Left forelimb (tissue), 1 donor: Measurements from ENCODE around the gene TREM2.

Experiments used
- DNase-seq: peaks from one replicate; pipeline ENCODE4 v3.0.0-alpha.2; 2018; ENCODE audit warnings: low spot score

TREM2 gene

DNA sequence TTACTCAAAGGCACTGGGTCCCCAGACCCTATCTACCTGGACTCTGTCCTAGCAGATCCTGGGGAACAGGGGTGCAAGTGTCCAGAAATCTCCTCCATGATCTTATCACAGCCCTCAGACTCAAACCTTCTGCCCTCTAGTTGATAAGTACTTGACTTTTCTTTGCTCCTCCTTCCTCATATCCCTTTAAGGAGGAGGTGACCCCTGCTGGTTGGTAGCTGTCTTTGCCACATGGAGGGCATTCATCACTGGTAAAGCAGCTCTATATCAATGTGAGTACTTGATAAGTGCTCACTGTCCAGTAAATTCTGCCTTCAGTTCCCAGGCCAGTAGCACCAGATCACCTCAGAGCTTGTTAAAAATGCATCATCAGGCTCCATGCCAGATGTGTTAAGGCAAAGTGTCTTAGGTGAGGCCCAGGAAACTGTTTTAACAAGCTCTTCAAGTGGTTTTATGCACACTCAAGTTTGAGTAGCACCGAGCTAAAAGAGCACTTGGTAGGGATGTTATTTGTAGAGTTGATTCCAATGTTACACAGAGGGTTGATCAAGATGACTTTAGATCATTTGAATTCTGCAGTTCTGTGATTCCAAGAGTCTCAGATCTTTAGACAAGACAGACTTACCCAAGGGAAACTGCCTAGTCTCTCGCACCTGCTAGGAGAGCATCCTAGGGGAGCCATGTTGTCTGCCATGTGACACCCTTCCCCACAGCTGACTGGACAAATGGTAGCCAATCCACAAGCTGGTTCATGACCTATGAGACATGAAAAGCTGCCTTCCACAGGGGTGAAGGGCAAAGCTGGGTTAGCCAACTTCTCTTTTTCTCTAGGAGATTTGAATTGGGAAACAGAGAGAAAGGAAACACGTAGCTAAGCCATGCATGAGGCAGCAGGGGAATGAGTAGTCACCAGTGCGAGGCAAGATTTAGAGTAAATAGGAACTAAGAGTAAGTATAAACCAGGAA lies 19.4 kb upstream of the TREM2 start:
- peak; percentile 25 for DNase-seq

- DNase-seq, result no peak
These were observed 18.6 kb upstream of the TREM2 start for GRCh38 chr6:41181566-41181965.

- DNase-seq, result peak; percentile 25
These were observed 16.2 kb upstream of the TREM2 start for GRCh38 chr6:41179163-41179562.

DNA sequence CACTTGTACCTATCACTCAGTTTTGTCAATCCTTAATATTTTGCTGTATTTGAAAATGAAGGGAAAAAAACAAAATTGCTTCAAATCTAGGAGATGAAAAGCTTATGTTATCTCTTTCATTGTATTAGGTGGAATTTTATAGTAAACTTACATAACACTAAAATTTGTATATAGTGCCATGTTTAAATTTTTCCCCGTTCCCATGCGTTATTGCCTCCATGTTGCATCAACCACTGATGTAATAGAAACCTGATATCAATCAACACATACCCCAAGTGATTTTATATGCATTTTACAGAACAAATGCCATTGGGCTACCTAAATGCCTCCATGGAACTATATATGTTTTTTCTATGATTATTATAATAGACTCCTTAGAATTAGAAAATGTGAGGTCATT lies 14.8 kb upstream of the TREM2 start:
- DNase-seq, result no peak

DNA sequence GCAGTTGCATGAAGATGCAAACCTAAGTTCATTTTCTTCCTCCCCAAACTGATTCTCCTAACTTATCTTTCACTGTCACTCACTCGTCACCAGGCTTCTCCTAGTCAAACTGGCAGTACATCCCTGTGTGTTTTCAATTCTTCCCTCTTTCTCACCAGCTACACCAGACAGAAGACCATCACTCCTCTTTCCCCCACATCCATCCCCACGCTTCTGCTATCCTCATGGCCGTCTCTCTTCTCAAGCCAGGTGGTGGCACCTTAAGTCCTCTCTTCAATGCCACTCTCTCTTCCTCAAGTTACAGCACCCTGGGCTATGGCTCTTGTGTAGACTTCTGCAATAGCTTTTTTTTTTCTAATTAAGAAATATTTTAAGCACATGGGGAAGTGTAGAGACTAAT lies 14.4 kb upstream of the TREM2 start:
- DNase-seq, result no peak

DNA sequence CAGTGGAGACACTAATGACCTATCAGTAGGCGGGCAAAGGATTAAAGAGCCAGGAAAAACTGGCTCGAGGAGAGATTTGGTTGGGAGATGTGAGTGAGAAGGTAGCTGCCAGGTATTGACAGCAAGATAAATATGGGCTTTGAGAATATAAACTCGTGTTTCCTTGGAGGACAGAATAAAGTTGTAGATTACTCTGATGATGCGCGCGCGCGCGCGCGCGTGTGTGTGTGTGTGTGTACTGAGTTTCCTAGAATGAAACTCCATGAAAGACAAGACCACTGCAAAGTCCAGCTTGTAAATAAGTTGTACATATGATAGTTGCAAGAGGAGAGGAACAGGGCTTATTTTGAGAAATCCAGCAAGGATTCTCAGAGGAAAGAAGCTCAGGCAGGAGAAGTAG lies 13.3 kb upstream of the TREM2 start:
- DNase-seq, result no peak

GRCh38 chr6:41175084-41175483 lies 12.2 kb upstream of the TREM2 start:
- DNase-seq, result no peak

DNA sequence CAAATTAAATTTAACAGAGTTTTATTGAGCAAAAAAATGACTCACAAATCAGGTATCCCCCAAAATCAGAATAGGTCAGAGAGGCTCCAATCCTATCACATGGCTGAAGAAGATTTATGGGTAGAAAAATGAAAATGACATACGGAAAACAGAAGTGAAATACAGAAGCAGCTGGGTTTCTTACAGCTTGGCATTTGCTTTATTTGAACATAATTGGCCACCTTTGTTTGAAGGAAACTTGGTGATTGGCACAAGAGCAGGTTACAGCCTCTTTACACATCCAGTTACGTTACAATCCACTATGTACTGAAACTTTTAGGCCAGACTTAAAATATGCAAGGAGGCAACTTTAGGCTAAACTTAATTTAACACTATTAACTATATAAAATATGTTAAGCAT lies 11.7 kb upstream of the TREM2 start:
- DNase-seq, result no peak

GRCh38 chr6:41171908-41172307 lies 9.0 kb upstream of the TREM2 start:
- peak; percentile 14 for DNase-seq

GRCh38 chr6:41170547-41171160 lies 7.7 kb upstream of the TREM2 start:
- DNase-seq, result peak; percentile 23

DNA sequence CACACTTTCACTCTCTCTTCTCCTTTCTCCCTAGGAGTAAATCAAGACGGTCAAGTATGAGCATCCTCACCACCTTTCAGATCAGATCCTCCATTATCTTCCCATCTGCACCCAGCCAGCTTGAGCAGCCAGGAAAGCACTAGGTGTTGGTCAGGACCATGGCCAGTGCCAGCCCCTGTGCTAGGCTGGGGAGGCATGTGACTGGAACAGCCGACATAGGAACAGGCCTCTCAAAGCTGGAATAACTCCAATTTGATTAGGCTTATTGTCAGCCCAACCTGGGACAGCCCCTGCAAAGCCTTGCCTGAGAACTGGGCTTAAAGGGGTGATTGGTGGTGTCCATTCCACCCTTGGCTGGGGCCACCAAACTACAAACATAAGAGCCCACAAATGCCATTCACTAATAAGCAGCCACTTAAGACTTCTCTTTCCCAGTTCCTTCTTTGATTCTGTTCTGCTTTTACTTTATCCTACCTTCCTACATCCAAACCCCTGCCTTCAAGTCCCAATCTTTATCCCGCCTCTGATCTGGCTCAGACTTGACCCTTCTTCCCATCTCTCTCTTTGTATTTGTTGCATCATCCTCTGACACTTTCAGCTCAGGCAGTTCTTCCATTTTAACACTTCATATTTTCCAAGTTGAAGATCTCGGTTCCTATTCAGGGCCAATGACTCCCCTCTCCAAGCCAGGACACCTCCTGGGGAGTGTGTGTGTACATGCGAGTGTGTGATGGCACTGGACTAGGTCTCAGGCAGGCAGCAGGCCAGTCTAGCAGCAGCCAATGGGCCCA lies 4.5 kb upstream of the TREM2 start:
- DNase-seq, result no peak

GRCh38 chr6:41164551-41165120 lies 1.7 kb upstream of the TREM2 start:
- DNase-seq, result no peak

DNA sequence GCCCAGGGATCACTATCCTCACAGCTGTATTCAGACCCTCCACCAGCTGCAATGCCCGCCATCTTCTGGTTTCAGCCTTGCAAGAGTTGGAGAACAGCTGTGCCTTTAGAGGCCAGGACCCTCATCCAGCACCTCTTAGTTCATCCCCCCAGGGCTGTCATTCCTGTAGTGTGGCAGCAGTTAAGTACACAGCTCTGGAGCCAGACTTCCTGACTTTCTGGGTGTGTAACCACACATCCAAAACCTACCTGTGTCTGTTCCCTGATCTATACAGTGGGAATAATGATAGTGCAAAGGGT lies 452 bp upstream of the TREM2 start:
- DNase-seq, result no peak

- DNase-seq, result no peak
These were observed 914 bp downstream of the TREM2 start for GRCh38 chr6:41161851-41162552.

DNA sequence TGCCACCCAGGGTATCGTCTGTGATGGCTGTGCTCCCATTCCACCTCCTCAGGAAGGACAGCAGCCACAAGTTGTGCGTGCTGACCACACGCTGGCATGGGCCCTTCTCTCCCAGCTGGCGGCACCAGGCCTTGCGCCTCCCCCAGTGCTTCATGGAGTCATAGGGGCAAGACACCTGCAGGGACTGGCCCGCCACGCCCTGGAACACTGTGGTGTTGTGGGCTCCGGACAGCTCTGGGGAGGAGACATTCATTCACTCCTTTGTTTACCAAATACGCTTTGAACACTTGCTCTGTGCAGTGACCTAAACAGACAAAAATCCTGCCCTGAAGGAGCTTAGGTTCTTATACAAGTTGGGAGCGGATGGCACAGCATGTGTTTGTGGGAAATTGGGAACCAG lies 1.5 kb downstream of the TREM2 start:
- no peak for DNase-seq

DNA sequence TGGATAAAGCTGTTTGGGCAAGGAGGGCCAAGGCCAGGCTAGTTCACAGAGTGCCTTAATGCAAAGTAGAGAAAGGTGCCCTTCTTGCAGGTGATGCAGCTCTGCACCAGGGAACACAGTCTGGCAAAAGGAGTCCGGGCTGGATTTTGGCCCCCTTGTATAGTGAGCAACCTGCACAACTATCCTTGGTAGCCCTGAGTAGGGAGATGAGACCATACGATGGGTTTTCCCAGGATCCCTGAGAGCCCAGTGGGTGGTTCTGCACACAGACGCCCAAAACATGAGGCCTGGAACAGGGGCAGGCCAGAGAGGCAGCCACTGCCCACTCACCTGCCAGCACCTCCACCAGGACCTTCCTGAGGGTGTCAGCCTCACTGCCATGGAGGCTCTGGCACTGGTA lies 2.0 kb downstream of the TREM2 start:
- DNase-seq, result no peak

GRCh38 chr6:41159415-41160082 lies 3.4 kb downstream of the TREM2 start:
- DNase-seq, result no peak

DNA sequence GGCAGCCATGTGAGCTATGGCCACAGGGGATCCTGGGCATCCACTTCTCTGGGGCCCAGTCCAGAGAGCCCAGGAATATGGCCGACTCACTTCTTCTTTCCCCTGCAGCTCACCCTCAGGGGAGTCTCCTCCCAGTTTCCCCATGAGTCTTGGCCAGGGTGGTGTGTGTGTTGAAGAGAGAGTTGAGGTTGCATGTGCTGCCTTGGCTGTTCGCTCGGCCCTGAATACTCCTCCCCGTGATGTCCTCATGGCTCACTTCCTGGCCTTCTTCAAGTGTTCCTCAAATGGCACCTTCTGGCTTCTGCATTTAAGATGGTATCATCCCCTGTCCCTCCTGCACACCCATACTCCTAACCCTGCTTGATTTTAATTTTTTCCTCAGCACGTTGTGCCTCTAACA lies 5.6 kb downstream of the TREM2 start:
- DNase-seq, result no peak

GRCh38 chr6:41156771-41157170 lies 6.1 kb downstream of the TREM2 start:
- no peak for DNase-seq

DNA sequence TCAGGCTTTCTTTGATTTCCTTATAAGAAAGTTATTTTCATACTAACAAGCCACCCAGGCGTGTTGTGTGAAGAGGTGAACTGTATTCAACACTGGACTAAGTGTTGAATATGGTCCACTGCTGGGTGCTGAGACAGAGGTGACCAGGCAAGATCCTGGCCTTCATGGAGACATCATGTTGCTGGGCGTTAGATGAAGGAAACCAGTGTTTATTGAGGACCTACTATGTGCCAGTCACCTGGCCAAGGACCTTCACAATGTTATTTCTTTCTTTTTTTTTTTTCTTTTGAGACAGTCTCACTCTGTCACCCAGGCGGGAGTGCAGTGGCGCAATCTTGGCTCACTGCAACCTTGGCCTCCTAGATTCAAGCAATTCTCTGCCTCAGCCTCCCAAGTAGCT lies 6.9 kb downstream of the TREM2 start:
- no peak for DNase-seq

DNA sequence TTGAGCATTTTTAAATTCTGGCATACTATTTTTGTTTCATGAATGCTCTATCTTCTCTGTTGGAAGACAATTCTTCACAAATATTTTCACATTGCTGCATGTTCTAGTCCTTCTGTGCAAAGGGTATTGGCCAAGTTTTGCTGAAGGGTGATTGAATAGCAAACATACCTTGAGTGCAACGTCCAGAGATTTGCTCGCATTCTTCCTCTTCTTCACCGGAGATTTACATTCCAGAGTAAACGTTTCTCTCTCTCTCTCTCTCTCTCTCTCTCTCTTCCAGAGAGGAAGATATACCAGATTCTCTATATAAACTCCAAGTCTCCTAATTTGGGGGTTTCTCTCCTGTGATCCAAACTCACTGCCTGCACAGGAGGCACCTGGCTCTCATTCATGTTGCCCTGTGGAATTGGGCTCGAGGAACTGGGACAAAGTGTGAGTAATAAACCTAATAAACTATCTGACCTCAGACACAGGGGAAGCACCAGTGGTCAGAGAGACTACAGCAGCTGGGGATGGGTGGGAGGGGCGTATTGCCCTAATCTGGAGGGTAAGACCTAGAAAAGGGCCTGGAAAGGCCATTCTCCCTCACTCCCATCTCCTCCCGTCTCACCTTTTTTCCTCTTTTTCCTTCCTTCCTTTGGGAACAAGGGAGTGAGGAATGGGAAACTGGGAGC lies 7.6 kb downstream of the TREM2 start:
- no peak for DNase-seq
